CD4-positive, alpha-beta T cell treated with Interferon gamma for 1 hour (primary cell): Measurements from ENCODE around the gene HRCT1.
"Not testable (repeated sequence)": the region's sequence is repeated elsewhere in the genome, so short reads cannot be mapped to it uniquely, and the experiment has no call there.

ENCODE experiments used
- DNase-seq: peaks from one replicate; pipeline ENCODE4 v3.0.0-alpha.2; 2020

Gene HRCT1

GRCh38 chr9:35905912-35906679, at the start of gene HRCT1:
Gene HRCT1 (plus strand): TSS chr9:35906202. CDS start chr9:35906288, 86 bp downstream.
- no peak for DNase-seq

GRCh38 chr9:35856206-35856605, 49.8 kb upstream of the HRCT1 start:
- no peak for DNase-seq

GRCh38 chr9:35856882-35857281, 49.1 kb upstream of the HRCT1 start:
- no peak for DNase-seq

- no peak for DNase-seq
These were observed 47.5 kb upstream of the HRCT1 start for GRCh38 chr9:35858458-35858857.

GRCh38 chr9:35859310-35859989, 46.6 kb upstream of the HRCT1 start:
- peak; percentile 50 for DNase-seq

GRCh38 chr9:35859990-35860339, 46.0 kb upstream of the HRCT1 start:
- DNase-seq, result no peak

GRCh38 chr9:35861161-35861897, 44.7 kb upstream of the HRCT1 start:
- no peak for DNase-seq

- no peak for DNase-seq
These were observed 43.7 kb upstream of the HRCT1 start for GRCh38 chr9:35862328-35862727.

GRCh38 chr9:35863583-35863982, 42.4 kb upstream of the HRCT1 start:
- no peak for DNase-seq

- no peak for DNase-seq
These were observed 41.2 kb upstream of the HRCT1 start for GRCh38 chr9:35864695-35865255.

GRCh38 chr9:35867538-35867937, 38.5 kb upstream of the HRCT1 start:
- DNase-seq, result no peak

GRCh38 chr9:35868933-35869332, 37.1 kb upstream of the HRCT1 start:
- no peak for DNase-seq

GRCh38 chr9:35869621-35870216, 36.3 kb upstream of the HRCT1 start:
- DNase-seq, result no peak

- no peak for DNase-seq
These were observed 35.6 kb upstream of the HRCT1 start, which contains the start of gene OR13J1 for GRCh38 chr9:35870351-35870923. Gene OR13J1 (minus strand): TSS chr9:35870401. CDS start chr9:35870401, 0 bp downstream.

GRCh38 chr9:35871545-35871944, 34.5 kb upstream of the HRCT1 start:
- DNase-seq, result no peak

- no peak for DNase-seq
These were observed 33.5 kb upstream of the HRCT1 start for GRCh38 chr9:35872505-35872904.

- DNase-seq, result peak; percentile 70
These were observed 23.6 kb upstream of the HRCT1 start for GRCh38 chr9:35882263-35882848.

GRCh38 chr9:35882996-35883395, 23.0 kb upstream of the HRCT1 start:
- no peak for DNase-seq

- not testable (repeated sequence) for DNase-seq
These were observed 21.1 kb upstream of the HRCT1 start for GRCh38 chr9:35884908-35885307.

- DNase-seq, result no peak
These were observed 14.4 kb upstream of the HRCT1 start for GRCh38 chr9:35891646-35892045.

- DNase-seq, result no peak
These were observed 14.0 kb upstream of the HRCT1 start for GRCh38 chr9:35892051-35892450.

GRCh38 chr9:35896570-35896969, 9.4 kb upstream of the HRCT1 start:
- no peak for DNase-seq
